HG03439 (cell line): ENCODE results near the gene SRSF7.
"Not testable (repeated sequence)": the region's sequence is repeated elsewhere in the genome, so short reads cannot be mapped to it uniquely, and the experiment has no call there.

Experiments
- ATAC-seq: cut with Tn5 transposase; IDR thresholded peaks from one replicate; pipeline ENCODE4 v1.9.1; 2021; ENCODE audit warnings: mild to moderate bottlenecking, moderate library complexity; ENCODE audit not compliant: unreplicated experiment

Gene SRSF7

GRCh38 chr2:38750891-38751595, at the start of gene SRSF7:
Gene SRSF7 (minus strand): TSS chr2:38751361. CDS start chr2:38751256, 105 bp downstream.
- ATAC-seq = peak; percentile 87

- ATAC-seq = no peak
Measured at GRCh38 chr2:38797953-38798352, 46.8 kb upstream of the SRSF7 start.

DNA sequence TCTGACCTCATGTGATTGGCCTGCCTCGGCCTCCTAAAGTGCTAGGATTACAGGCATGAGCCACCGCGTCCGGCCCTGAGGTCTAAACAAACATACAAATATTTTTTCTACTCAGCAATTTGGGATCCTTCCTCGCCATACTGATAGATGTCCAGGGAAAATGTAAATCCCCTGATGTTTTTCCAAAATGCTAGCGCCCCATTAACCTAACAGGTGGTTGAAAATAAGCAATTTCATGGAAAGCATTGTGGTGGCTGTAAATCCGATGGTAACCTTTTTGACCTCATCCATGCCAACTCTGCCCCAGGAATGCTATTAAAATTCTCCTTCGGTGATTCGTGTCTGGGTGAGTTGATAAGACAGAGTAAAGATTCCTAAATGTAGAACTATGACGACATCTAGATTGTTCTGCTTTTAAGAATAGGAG, 46.1 kb upstream of the SRSF7 start:
- no peak for ATAC-seq

DNA sequence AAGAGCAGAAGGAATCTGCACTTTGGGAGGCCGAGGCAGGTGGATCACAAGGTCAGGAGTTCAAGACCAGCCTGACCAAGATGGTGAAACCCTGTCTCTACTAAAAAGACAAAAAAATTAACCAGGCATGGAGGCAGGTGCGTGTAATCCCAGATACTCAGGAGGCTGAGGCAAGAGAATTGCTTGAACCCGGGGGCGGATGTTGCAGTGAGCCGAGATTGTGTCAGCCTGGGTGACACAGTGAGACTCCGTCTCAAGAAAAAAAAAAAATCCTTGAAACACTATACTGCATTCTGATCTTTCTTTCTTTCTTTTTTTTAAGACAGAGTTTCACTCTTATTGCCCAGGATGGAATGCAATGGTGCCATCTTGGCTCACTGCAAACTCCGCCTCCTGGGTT, 43.9 kb upstream of the SRSF7 start:
- not testable (repeated sequence) for ATAC-seq

- no peak for ATAC-seq
Measured at GRCh38 chr2:38794235-38794946, 43.2 kb upstream of the SRSF7 start.

GRCh38 chr2:38793511-38793910, 42.4 kb upstream of the SRSF7 start:
- ATAC-seq = no peak

GRCh38 chr2:38792751-38793150, 41.6 kb upstream of the SRSF7 start:
- ATAC-seq = no peak

- not testable (repeated sequence) for ATAC-seq
Measured at GRCh38 chr2:38792321-38792720, 41.2 kb upstream of the SRSF7 start.

DNA sequence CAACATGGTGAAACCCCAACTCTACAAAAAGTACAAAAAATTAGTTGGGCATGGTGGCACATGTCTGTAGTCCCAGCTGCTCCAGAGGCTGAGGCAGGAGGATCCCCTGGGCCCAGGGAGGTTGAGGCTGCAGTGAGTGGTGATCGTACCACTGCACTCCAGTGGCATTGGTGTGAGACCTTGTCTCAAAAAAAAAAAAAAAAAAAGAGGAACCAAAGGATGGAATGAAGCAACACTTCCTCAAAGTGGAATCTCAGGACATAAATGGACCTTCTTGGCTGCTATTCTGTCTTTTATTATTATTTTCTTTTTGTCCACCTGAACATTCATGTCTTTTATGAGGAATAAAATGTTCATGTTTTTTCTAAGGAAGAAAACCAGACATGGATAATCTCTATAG, 40.6 kb upstream of the SRSF7 start:
- no peak for ATAC-seq

- no peak for ATAC-seq
Measured at GRCh38 chr2:38789691-38790090, 38.5 kb upstream of the SRSF7 start.

GRCh38 chr2:38788306-38788705, 37.1 kb upstream of the SRSF7 start:
- ATAC-seq = no peak

- ATAC-seq = no peak
Measured at GRCh38 chr2:38783586-38783985, 32.4 kb upstream of the SRSF7 start.

GRCh38 chr2:38778687-38779082, 27.5 kb upstream of the SRSF7 start:
- ATAC-seq = no peak

GRCh38 chr2:38776531-38776930, 25.4 kb upstream of the SRSF7 start:
- no peak for ATAC-seq

DNA sequence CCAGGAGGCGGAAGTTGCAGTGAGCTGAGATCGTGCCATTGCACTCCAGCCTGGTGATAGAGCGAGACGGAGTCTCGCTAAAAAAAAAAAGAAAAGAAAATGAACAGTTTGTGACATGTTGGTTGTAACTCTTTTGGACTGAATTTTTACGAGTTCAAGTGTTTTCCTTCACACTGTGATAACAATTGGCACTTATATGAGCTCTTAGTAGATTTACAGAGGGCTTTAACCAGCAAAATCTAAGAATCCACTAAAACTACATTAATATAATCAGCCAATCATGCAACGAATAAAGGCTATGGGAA, 24.7 kb upstream of the SRSF7 start:
- ATAC-seq = no peak

DNA sequence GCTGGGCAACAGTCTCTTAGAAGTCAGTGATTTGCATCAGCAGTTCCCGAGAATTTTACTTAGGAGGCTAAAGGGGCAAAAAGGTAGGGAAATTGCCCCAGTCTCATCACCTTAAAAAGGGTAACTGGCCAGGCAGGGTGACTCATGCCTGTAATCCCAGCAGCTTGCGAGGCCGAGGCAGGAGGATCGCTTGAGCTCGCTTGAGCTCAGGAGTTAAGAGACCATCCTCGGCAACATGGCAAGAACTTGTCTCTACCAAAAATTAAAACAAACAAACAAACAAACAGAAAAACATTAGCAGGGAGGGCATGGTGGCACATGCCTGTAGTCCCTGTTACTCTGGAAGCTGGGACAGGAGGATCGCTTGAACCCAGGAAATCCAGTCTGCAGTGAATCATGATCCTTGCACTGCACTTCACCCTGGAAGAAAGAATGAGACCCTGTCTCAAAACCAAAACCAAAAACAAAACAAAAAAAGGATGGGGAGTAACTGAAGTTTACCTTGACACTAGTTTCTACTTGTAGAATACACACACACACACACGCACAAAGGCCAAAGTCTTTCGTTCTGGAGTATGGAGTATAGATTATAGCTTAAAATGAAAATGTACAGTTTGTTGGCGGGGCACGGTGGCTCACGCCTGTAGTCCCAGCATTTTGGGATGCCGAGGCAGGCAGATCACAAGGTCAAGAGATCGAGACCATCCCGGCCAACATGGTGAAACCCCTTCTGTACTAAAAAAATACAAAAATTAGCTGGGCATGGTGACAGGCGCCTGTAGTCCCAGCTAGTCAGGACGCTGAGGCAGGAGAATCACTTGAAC, 24.1 kb upstream of the SRSF7 start:
- no peak for ATAC-seq

DNA sequence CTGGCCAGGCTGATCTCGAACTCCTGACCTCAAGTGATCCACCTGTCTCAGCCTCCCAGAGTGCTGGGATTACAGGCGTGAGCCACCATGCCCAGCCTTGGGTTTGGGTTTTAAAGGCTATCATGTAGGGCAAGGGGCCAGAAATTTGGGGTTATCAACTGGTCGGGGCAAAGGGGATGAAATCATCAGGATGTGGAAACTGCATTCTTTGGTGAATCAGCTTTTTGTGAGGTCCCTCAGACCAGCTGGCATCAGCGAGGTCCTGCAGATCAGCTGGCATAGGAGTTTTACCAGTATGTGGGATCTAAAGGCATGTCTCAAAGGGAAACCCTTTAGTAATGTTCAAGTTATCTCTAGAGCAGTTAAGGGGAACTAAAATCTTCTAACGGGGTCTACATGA, 20.5 kb upstream of the SRSF7 start:
- ATAC-seq = no peak

- no peak for ATAC-seq
Measured at GRCh38 chr2:38765551-38765950, 14.4 kb upstream of the SRSF7 start.

DNA sequence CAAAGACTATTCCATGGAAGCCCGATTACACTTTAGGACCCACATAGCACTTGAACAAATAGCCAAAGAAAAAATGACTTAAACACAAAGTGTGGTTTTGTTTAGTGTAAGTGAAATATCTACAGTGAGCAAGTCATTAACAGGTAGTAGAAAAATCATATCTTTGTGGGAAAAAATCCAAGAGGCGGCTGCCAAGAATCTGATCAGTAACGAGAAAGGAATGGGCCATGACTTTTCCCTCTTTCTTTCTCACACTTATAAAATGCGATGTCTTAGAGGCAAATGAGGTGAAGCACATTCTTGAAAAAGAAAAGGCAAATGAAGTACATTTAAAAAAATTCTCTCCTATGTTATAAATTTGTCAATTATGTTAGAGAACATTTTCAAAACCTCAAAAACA, 14.0 kb upstream of the SRSF7 start:
- ATAC-seq = no peak

DNA sequence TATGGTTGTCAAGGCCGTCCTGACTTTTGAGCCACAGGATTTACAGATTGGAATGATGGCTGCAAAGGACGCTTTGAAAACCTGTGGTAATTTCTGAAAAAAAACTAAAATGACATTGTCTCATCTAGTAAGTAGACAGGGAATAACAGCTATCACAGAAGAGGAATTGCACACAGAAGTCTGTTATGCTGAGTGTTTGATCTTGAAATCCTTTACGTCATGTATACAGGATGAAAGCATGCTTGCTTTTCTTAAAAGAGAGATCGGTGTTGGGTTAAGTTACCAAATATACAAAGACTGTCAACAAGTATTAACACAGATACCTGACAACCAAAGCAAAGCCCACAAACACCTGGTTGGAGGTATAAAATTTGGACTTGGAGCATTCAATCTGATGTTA, 12.6 kb upstream of the SRSF7 start:
- ATAC-seq = no peak

DNA sequence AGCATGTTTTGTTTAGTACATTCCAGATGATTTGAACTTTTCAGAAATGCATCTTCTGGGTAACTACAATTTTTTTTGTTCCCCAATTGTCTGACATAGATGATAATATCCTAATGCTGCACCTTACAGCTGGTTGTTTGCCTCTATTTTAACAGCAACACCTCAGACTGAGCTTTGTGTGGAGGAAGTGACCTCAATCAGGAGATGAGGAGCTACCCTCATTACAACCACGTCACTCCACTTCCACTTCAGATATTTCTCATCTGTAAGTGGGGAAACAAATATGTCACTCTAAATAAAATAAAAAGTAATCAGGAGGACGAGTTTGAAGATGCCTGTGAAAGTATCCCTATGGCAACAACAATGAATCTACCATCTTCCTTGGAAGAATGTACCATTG, 12.1 kb upstream of the SRSF7 start:
- ATAC-seq = no peak

DNA sequence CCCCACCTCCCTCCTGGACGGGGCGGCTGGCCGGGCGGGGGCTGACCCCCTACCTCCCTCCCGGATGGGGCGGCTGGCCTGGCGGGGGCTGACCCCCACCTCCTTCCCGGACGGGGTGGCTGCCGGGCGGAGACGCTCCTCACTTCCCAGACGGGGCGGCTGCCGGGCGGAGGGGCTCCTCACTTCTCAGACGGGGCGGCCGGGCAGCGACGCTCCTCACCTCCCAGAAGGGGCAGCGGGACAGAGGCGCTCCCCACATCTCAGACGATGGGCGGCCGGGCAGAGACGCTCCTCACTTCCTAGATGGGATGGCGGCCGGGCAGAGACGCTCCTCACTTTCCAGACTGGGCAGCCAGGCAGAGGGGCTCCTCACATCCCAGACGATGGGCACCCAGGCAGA, 4.7 kb upstream of the SRSF7 start:
- ATAC-seq = not testable (repeated sequence)
